AG04449 (cell line): ENCODE measurements around the gene PRPF31.

Experiments
- CTCF ChIA-PET: fragments of 350-600 bp; formaldehyde crosslinking; extraction: SDS; loops from one replicate; lab custom pipeline; 2021; ENCODE audit warnings: antibody characterized with exemption; lab: Yijun Ruan, JAX
- POLR2A ChIA-PET: fragments of 400-600, 350-600 bp; formaldehyde crosslinking; extraction: SDS; loops from one replicate; lab custom pipeline; 2020; ENCODE audit warnings: antibody characterized with exemption, inconsistent platforms; lab: Yijun Ruan, JAX
- DNase-seq: peaks from one replicate; pipeline ENCODE4 v3.0.0-alpha.2; 2010; ENCODE audit warnings: low read depth, low spot score
- H3K4me3 ChIP-seq: 2 replicates; pipeline ENCODE4 v1.5.1; 2011; ENCODE audit warnings: low read depth, mild to moderate bottlenecking, control low read depth, low read length
- CTCF ChIP-seq: IDR thresholded peaks from one replicate; pipeline ENCODE4 v1.5.1; 2011; ENCODE audit warnings: mild to moderate bottlenecking, moderate library complexity, low read length, control low read depth, inconsistent platforms; ENCODE audit not compliant: insufficient read depth; ENCODE audit errors: missing control alignments

PRPF31 gene

DNA sequence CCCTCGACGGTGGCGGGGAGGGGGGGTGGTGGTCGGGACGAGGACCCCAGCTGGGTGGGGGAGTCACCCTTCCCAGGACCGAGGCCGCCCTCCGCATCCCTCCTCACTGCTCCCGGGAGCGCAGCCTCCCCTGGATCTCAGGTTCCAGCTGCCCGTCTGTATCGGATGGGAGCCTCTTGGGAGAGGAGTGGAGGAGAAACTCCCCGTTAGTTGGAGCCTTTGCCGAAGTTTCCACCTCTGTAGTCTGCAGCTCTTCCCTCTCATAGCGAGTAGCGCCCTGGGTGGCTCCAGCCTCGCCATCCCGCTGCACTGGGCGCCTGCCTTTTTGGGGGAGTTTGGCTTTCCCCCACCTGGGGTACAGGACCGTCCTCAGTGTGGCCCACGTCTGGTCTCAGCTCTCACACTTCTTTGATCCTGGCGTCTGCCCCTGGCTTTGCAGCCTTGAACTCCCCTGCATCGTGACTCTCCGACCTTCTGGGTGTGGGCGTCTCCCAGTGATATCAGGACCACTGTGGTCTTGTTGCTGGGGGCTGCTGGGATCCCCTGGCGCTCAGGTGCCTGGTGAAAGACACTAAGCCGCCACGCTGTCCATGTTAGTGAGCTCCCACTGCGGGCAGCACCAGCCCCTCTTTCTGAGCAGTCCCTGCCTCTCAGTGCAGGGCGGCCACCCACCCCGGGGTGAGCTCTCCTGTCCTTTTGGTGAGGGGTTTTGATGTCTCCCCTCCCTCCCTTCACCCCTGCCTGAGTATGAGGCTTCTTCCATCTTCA, 23.1 kb downstream of the PRPF31 start:
- no peak for DNase-seq
- peak overlapping the region; percentile 78 for H3K4me3 ChIP-seq
- ChIA-PET CTCF (interaction anchor here (1.3 kb wide), 1 partner anchor 12 kb away, joined by 3 read pairs; no protein-coding TSS in a partner anchor), POLR2A (interaction anchor here (0.6 to 0.7 kb wide), 2 partner anchors 89 to 231 kb away, joined by 3 read pairs; no protein-coding TSS in a partner anchor)
- TF ChIP-seq CTCF = no peak

DNA sequence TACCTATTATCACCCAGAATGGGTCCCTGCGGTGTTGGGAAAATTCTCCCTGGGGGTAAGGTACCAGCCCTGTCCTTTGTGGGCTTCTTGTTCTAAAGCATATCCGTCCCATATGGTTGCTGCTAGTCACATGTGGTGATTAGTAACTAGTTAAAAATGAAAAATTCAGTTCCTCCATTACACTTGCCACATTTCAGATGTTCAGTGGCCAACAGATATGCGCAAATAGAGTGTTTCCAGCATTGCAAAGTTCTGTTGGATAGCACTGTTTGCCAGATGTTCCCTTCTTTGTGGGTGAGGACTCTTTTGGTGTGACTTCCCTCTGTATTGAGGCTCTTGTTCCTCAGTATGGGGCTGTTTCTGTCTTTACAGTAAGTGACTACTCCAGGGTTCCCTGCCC, 25.8 kb downstream of the PRPF31 start:
- POLR2A ChIA-PET = no interaction called here
- H3K4me3 ChIP-seq = no peak overlapping the region
- no peak for DNase-seq

DNA sequence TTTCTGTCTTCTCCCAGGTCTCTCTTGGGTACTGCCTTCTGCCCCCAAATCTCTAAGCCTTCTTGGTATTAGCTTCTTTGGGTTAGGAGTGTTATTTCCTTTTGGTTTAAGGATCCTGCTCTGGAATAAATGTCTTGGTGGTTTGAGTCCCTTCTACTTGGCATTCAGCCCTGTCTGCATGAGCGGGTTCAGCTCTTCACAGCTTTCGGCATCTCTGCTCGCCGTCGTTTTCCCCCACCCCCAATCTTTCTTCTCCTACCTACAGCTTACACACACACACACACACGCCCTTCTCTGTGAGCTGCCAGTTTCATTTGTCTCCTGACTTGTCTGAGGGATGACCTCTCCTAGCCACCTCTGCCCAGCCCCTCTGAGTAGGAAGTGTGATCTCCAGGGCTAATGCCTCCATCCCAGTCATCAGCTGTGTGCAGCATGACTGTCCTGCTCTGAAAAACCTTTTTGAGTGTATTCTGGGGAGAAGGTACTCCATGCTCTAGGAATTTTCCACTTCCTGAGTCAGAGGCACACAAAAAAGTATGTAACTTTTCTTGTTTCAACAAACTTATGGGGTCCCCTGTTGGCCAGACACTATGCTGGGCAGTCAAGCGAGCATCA, 26.7 kb downstream of the PRPF31 start:
- ChIA-PET CTCF (interaction anchor here (0.7 to 1.0 kb wide), 3 partner anchors 17 to 249 kb away, joined by 3 read pairs; partner anchors contain the start of gene LENG1), POLR2A (no interaction called here)
- H3K4me3 ChIP-seq = no peak overlapping the region
- TF ChIP-seq CTCF = no peak
- DNase-seq = no peak

More for the DNA sequence above, 25.8 kb downstream of the PRPF31 start:
- CTCF ChIA-PET = interaction anchor here (0.9 to 1.0 kb wide), 2 partner anchors 18 to 29 kb away, joined by 3 read pairs; partner anchors contain the start of gene LENG1
- TF ChIP-seq CTCF = no peak

- no peak for DNase-seq
- POLR2A ChIA-PET = interaction anchor here (0.6 kb wide), 1 partner anchor 43 kb away, joined by 4 read pairs; no protein-coding TSS in a partner anchor
- CTCF ChIA-PET = no interaction called here
- no peak for TF ChIP-seq CTCF
- no peak overlapping the region for H3K4me3 ChIP-seq
Observed at GRCh38 chr19:54145541-54146158, 30.1 kb downstream of the PRPF31 start.

GRCh38 chr19:54147676-54148075, 32.1 kb downstream of the PRPF31 start:
- no peak for DNase-seq
- CTCF ChIA-PET = interaction anchor here (0.9 to 1.0 kb wide), 2 partner anchors 11 to 21 kb away, joined by 3 to 6 read pairs; no protein-coding TSS in a partner anchor
- POLR2A ChIA-PET = interaction anchor here (2.1 kb wide), 1 partner anchor 10 kb away, joined by 7 read pairs; the partner anchor contains the start of gene CNOT3
- no peak overlapping the region for H3K4me3 ChIP-seq
- no peak for TF ChIP-seq CTCF
